Head of caudate nucleus (tissue), 42 donors: ENCODE results near the gene TARS2.

Experiments
- DNase-seq, 42 donors: peaks; one replicate each; pipeline versions ENCODE4 v3.0.0 to v3.0.0-alpha.2; 2020 to 2021; ENCODE audit warnings: mixed read lengths in 7 of 42
- intact Hi-C: fragments of 100-400 bp; cut with DNase I; formaldehyde crosslinking; loops from one replicate; pipeline ENCODE4 v1.15.0; 2022

Gene TARS2

GRCh38 chr1:150532860-150533259 is 45.6 kb downstream of the TARS2 start:
- peak in 1 of 42 donors; percentile 23 for DNase-seq
- intact Hi-C loops: loop anchor here (10.0 kb wide), 1 partner anchor 48 kb away; the partner anchor contains the start of gene TARS2

GRCh38 chr1:150534002-150534401 is 46.8 kb downstream of the TARS2 start:
- intact Hi-C loops: loop anchor here (10.0 kb wide), 1 partner anchor 49 kb away; the partner anchor contains the start of gene TARS2
- DNase-seq: no peak

DNA sequence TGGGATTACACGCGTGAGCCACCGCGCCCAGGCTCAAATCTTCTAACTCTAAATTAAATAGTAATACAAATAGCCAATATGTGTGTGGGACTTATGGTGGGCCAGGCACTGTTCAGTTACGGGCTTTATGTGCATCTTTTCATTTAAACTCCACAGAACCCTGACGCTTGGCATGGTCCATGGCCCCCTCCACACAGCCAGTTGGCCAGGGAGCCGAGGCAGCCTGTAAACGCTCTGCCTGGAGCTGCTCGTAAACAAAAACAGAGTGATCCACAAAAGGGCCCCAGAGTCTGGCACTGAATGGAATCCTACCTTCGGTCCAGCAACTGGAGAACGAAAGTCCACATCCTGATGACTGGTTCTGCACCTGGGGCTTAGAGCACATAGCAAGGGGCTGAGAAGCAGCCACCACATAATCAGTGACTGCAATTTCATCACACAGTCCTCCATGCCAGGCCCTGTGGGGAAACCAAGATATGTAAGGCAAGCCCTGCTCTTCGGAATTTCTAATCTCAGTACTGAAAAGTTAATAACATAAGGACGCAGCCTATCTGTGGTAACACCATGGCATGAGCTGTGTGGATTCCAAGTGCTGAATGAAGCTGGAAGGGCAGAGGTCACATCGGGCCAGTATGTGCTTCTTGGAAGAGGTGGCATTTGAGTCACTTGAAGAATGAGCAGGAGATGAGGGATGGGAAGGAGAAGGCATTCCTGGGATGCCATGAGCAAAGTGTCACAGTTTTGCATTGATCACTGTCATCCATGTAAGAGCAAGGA is 48.5 kb downstream of the TARS2 start:
- intact Hi-C loops: loop anchor here (10.0 kb wide), 1 partner anchor 51 kb away; the partner anchor contains the start of gene TARS2
- DNase-seq: no peak

- intact Hi-C loops: loop anchor here (10.0 kb wide), 1 partner anchor 52 kb away; the partner anchor contains the start of gene TARS2
- no peak for DNase-seq
Observed at GRCh38 chr1:150536836-150537731, 49.9 kb downstream of the TARS2 start.

DNA sequence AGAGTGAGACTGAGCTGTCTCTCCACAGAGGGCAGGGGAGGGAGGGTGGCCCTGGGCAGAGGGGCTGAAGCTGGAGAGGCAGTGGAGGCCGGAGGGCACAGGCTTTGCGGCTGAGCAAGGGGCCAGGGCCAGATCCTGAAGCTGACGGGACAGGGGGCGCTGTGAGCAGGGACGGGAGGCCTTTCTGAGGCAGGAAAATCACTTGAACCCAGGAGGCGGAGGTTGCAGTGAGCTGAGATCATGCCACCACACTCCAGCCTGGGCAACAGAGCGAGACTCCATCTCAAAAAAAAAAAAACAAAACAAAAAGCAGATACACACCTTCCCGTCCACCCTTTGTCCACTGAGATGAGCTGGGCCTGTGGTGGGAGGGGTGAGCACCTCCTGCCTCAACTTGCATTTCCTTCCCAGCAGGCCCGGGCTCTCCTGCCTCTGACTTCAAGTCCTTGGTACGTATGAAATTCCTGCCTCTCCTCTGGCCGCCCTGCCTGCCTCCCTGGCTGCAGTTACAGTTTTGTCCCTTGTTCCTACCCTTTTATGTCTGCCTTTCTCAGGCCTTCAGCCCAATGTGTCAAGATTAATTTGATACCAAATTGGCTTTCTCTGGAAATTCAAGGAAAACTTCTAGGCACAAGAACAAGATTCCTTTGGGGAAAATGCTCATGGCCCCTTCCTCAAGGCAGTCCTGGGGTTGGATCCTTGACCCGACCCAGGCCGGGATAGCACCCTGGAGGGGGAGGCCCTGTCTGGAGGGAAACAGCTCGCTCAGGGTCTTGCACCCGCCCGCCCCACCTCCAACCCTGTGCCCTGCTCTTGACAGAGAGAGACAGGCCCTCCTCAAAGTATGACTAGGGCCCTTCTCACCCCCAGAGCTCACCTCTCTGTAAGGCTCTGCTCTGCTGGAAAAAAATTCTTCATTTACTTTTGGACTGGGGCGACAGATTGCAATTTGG is 50.8 kb downstream of the TARS2 start:
- intact Hi-C loops: loop anchor here (10.0 kb wide), 1 partner anchor 53 kb away; the partner anchor contains the start of gene TARS2

DNA sequence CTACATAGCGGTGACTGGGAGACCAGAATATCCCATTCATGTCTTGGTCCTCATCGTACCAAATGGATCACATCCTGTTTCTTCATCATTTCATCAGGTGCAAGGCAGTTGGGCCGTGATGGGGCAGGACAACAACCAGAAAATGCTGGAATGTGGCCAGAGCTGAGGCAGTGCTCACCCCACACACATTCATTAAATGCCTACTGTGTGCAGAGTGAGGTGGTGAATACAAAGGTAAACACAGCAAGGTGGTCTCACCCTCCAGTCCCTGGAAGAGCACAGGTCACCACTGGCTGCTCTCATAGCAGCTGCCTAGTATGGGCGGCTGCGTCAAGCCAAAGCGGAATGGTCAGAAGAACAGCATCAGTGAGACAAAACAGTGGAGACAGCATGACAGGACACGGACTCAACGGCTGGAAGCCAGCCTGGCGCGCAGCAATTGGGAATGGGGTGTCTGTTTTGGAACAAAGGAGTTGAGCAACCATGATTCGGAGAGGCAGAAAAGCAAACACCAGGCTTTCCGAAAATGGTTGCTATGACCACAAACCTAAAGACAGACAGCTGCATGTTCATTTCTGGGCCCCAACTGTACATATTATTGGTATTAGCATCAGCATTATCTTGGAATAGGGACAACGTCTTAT is 56.4 kb downstream of the TARS2 start:
- intact Hi-C loops: no loop called here

More for the DNA sequence above, 50.8 kb downstream of the TARS2 start:
- DNase-seq: no peak

DNA sequence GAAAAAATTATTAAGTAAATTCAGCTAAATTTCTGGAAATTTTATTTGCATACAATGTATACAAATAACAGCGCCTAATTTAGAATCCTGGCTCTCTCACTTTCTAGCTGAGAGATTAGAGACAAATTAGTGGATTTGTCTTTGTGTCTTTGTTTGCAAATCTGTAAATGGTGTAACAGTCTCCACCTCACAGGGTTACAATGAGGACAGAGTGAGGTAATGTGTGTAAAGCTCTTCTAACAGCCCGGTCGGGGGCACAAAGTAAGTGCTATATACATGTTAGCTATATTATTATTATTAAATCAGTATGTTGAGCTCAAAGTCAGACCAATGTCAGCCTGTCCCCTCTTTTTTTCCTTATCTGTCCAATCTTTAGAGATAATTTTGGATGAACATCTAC is 57.0 kb downstream of the TARS2 start:
- no peak for DNase-seq
- intact Hi-C loops: no loop called here

More for the DNA sequence above, 56.4 kb downstream of the TARS2 start:
- DNase-seq: no peak

- DNase-seq: no peak
- intact Hi-C loops: no loop called here
Observed at GRCh38 chr1:150545486-150546032, 58.3 kb downstream of the TARS2 start.

DNA sequence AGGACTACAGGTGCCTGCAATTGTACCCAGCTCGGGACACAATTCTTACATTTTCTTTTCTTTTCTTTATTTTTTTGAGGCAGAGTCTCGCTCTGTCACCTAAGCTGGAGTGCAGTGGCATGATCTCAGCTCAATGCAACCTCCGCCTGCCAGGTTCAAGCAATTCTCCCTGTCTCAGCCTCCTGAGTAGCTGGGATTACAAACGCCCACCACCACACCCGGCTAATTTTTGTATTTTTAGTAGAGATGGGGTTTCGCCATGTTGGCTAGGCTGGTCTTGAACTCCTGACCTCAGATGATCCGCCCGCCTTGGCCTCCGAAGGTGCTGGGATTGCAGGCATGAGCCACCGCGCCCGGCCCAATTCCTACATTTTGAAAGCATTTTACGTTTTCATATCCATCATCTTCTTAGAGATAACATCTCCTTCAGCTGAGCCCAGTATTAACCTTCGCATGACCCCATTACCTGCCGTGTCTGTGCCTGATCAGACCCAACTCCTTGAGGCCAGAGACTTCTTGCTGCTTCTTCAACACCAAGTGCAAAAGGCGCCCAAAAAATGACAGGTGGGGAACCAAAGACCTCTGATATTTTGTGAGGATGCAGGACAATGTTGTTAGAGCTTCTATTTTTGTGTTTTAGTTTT is 59.2 kb downstream of the TARS2 start:
- intact Hi-C loops: no loop called here
- DNase-seq: no peak

GRCh38 chr1:150548324-150548631 is 61.1 kb downstream of the TARS2 start:
- intact Hi-C loops: no loop called here
- no peak for DNase-seq

DNA sequence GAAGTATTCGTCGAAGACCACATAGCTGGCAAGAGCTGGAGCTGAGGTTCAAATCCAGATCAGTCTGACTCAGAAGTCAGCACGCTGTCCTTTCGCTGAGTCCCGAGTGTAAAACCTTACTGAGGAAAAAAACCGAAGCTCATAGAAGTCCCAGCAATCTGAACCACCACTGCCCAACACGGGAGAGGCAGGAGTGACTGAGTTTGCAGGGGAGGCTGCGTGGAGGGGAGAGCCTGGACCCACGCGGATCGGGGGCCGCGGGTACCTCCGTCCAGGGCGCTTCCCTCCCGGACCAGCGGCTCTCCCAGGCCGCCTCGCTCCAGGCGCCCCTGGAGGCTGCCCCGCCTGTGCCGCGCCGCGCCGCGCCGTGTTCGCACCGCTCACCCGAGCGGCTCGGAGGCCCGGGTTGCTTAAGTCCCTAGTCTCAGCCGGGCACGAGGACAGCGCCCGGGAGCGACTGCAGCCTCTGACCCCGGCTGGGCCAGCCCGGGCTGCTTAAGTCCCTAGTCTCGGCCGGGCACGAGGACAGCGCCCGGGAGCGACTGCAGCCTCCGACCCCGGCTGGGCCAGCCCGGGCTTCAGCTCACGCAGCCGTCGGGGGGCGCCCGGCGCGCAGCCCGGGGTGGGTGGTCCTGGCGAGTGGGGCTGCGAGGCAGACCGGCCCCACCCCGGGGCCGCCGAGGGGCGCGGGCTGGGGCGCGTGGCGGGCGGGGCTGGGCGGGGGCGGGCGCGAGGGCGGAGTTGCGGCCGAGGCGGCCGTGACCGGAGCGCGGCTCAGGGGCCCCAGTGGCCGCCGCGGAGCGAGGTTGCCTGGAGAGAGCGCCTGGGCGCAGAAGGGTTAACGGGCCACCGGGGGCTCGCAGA is 61.6 kb downstream of the TARS2 start, which contains the start of gene ADAMTSL4:
Gene ADAMTSL4 (plus strand): TSS at position 777 of the 864 bp plus-strand sequence. CDS start 2,881 bp downstream, outside the sequence.
- peak in 12 of 42 donors; percentile 20 to 61 (median 38) for DNase-seq

GRCh38 chr1:150549496-150550221 is 62.4 kb downstream of the TARS2 start:
- intact Hi-C loops: no loop called here
- no peak for DNase-seq

More for the DNA sequence above, 61.6 kb downstream of the TARS2 start, which contains the start of gene ADAMTSL4:
- intact Hi-C loops: no loop called here

DNA sequence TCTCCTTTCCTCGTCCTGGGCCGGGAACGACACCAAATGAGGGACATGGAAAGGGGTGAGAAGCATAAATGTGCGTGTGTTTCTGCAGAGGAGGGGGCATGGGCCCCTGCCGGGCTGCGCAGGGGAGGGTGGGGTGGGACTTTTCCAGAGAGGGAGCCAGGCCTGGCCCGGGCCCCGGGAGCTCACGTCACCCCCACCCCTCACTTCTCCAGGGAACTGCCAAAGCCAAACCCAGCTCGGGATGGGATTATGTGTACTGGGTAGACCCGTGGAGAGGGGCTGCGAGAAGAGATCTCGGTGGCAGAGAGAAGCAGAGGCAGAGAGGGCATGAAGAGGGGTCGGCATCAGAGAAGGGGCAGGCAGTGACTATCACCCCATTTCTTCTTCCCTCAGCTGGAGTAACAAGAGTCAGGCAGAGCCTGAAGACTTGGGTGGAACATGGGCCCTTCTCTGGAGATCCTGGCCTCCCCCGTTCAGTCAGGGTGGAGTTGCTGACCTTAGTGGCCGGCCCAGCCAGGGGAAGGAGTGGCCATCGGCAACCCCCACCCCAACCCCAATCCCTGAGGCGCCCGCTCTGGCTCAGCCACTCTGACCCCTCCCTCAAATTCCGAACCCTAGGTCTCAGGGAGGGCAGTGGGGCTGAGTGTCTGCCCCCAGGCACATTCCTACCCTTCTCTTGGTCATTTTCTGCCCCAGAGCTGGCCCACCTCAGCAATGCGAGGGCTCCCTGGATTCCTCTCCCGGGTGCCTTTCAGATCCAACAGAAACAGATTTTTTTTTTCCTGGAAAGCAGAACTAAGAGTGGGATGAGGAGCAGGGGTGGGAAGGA is 63.2 kb downstream of the TARS2 start:
- intact Hi-C loops: no loop called here

GRCh38 chr1:150551051-150551783 is 64.0 kb downstream of the TARS2 start:
- DNase-seq: peak in 1 of 42 donors; percentile 51
- intact Hi-C loops: no loop called here

More for the DNA sequence above, 63.2 kb downstream of the TARS2 start:
- peak in 1 of 42 donors; percentile 28 for DNase-seq
